HG03442 (cell line): Measurements from ENCODE around the gene CCDC137.

ENCODE experiments used
- ATAC-seq: cut with Tn5 transposase; IDR thresholded peaks from one replicate; pipeline ENCODE4 v1.9.1; 2021; ENCODE audit warnings: mild to moderate bottlenecking, moderate library complexity; ENCODE audit not compliant: unreplicated experiment

The CCDC137 gene

GRCh38 chr17:81682565-81683207, 16.1 kb downstream of the CCDC137 start:
- ATAC-seq: no peak

- peak; percentile 1 for ATAC-seq
Observed at GRCh38 chr17:81683208-81683583, 16.7 kb downstream of the CCDC137 start.

DNA sequence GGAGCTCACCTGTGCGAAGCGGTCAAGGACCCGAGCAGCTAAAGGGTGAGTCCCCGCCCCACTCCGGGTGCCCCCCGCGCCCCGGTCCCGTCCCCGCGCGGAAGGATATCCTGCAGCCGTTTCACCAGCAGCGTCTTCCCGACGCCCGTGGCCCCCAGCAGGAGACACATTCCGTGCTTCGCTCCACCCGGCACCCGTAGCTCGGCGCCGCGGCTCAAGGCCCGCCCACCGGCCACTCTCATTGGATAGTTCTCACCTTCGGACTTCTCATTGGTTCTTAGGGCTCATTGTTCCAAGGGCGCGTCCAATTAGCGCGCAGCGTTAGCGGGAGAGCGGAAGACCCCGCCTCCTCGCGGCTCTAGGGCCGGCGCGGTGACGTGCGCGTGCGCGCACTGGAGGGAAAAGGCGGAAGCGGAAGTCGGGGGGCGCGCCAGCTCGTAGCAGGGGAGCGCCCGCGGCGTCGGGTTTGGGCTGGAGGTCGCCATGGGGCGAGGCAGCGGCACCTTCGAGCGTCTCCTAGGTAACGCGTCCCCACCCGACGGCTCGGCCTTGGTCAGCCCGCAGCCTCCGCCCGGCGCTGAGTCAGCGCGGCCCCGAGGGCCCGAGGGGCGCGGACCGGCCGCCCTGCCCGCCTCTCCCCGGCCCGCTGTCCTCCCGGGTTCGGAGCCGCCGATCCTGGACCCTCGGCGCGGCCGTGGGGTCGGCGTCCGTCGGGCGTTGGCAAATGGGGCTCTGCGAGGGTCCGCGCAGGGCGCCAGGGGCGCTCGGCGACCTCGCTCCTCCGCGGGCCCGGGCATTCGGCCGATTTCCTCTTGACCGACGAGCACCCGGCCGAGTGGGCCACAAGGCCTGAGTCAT, 17.3 kb downstream of the CCDC137 start, which contains the start of the genes ARL16 and HGS:
ARL16 (minus strand) TSS at position 214 of the 858 bp plus-strand sequence; CDS start at position 170, 44 bp downstream.
HGS (plus strand) TSS at position 428 of the 858 bp plus-strand sequence; CDS start at position 484, 56 bp downstream.
- ATAC-seq: peak; percentile 92

- no peak for ATAC-seq
Observed at GRCh38 chr17:81684442-81684911, 17.9 kb downstream of the CCDC137 start.

DNA sequence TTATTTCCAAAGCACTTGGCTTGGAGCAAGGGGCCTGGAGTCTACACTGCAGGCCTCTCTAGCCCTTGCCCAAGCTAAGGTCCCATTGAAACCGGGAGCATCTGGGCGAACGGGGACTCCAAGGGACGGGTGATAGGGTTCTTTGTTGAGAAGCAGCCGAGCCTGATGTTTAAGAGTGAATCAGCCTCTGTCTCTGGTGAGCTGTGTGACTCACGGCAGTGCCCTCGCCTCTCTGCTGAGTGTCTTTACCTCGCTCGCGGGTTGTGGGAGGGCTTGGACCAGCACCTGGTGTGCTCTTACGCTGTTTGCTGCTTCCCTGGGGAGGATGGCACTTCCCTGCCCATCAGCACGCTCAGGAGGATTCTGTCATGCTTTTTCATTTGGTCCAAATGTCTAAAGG, 18.6 kb downstream of the CCDC137 start:
- no peak for ATAC-seq

GRCh38 chr17:81686614-81687013, 20.1 kb downstream of the CCDC137 start:
- ATAC-seq: no peak

GRCh38 chr17:81687770-81688541, 21.4 kb downstream of the CCDC137 start:
- ATAC-seq: no peak

DNA sequence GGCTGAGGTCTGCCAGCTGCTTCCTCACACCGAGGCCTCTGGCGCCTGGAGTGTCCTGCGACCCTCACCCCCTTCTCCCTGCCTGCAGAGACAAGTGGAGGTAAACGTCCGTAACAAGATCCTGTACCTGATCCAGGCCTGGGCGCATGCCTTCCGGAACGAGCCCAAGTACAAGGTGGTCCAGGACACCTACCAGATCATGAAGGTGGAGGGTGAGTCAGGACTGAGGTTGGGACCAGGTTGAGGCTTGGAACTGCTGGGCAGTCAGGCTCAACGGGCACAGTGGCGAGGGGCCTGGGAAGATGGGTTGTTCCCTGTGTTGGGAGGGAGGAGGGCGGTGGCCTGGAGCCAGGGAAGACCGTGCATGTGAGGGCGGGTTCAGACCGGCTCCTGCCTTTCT, 22.1 kb downstream of the CCDC137 start:
- no peak for ATAC-seq

- ATAC-seq: no peak
Observed at GRCh38 chr17:81690066-81690465, 23.5 kb downstream of the CCDC137 start.

DNA sequence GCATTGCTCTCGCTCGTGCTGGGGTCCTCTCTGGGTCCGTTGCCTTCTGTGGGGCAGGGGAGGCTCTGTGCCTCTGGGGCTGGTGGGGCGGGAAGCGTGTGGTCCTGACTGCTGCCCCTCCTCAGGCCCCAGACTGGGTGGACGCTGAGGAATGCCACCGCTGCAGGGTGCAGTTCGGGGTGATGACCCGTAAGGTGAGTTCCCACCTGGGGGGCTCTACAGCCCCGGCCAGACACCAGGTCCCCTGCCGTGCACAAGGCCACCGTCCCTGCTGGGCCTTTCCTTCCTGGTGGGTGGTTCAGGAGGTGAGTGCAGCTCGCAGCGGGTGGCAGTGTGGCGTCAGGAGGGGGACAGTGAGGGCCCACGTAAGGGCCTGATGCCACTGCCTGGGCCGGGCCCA, 24.0 kb downstream of the CCDC137 start:
- no peak for ATAC-seq

DNA sequence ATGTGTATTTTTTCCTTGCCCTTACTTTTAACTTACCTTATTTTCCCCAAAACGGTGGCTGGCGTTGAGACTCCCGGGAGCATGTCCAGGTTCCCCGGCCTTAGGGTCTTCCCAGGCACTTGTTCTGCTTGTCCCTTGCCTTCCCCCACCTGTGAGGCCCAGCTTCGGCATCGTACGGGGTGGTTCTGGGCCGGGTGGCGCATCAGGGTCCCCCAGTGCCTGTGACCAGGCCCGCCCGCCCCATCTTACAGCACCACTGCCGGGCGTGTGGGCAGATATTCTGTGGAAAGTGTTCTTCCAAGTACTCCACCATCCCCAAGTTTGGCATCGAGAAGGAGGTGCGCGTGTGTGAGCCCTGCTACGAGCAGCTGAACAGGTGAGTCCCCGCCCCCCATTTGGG, 24.7 kb downstream of the CCDC137 start:
- ATAC-seq: no peak

GRCh38 chr17:81691608-81692007, 25.1 kb downstream of the CCDC137 start:
- ATAC-seq: no peak

GRCh38 chr17:81693509-81694210, 27.1 kb downstream of the CCDC137 start:
- ATAC-seq: no peak

DNA sequence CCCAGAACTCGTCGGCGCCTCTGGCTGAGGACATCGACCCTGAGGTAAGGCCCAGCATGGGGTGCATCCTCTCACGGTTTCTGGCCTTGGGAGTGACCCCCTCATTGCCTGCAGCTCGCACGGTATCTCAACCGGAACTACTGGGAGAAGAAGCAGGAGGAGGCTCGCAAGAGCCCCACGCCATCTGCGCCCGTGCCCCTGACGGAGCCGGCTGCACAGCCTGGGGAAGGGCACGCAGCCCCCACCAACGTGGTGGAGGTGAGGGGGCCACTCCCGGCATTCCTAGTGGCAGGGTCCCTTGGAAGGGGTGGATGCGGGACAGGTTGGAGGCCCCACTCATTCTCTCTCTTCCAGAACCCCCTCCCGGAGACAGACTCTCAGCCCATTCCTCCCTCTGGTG, 28.3 kb downstream of the CCDC137 start:
- no peak for ATAC-seq

DNA sequence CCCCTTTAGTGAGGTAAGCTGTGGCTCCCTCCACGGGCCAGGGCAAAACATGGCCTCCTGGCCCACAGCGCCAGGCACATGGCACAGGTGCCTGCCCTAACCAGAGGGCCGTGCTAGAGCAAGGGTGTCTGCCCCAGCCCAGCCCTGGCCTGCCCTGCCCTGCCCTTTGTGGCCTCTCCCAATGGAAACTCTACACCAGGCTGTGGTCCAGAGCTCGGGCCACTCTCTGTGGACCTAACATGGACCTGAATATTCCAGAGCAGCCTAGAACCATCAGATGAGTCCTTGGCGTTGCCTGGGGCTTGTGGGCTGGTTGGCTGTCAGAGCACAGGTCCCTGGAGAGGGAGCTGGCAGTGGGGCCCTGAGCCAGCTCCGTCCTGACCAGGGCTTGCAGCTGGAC, 28.7 kb downstream of the CCDC137 start:
- no peak for ATAC-seq

- no peak for ATAC-seq
Observed at GRCh38 chr17:81695801-81696200, 29.3 kb downstream of the CCDC137 start.

DNA sequence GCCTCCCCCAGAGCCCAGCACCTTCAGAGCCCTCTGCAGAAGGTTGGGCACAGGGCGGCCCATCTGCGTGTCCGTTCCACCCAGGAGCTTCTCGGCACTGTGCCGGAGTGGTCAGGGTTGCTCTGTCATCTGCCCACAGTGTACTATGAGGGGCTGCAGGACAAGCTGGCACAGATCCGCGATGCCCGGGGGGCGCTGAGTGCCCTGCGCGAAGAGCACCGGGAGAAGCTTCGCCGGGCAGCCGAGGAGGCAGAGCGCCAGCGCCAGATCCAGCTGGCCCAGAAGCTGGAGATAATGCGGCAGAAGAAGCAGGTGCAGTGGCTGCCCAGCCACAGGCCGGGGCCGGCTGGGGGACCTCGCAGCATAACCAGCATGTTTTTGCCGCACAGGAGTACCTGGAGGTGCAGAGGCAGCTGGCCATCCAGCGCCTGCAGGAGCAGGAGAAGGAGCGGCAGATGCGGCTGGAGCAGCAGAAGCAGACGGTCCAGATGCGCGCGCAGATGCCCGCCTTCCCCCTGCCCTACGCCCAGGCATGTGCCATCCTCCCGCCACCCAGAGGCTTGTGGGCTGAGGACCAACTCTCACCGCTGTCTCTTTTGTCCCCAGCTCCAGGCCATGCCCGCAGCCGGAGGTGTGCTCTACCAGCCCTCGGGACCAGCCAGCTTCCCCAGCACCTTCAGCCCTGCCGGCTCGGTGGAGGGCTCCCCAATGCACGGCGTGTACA, 29.8 kb downstream of the CCDC137 start:
- no peak for ATAC-seq

GRCh38 chr17:81697261-81698044, 30.9 kb downstream of the CCDC137 start:
- no peak for ATAC-seq
